ENCODE data around the gene PAPSS1. TPM values are rescaled to one million over a fixed set of nuclear protein-coding genes. Genes with fewer than 3 reads are reported as not detected.
A peak's percentile ranks its signal among the peaks of the same experiment; 100 is the strongest.

Gene PAPSS1
- total and polyA plus RNA-seq, 9 of the 15 experiments (the other 6 are each of a cell fraction or from before 2014, with no cell fraction given): 21.1 to 53.9 (median 41.9) TPM

- peak; percentile 89 for TF ChIP-seq ZBTB40 (IDR thresholded peaks at IDR 0.05)
- TF ChIP-seq ZBTB40 (CRISPR knock-in tag; IDR thresholded peaks at IDR 0.05): no peak
- TF ChIP-seq JUN (IDR thresholded peaks at IDR 0.05; ENCODE audit: borderline replicate concordance, low read depth, low read length): no peak
- no peak; the same call in 1 of the 2 replicates for TF ChIP-seq JUN (CRISPR knock-in tag; IDR thresholded peaks at IDR 0.05; ENCODE audit: borderline replicate concordance)
- TF ChIP-seq ASH1L (IDR thresholded peaks at IDR 0.05; ENCODE audit: borderline replicate concordance, low read depth, partially characterized antibody): no peak
- TF ChIP-seq EZH2 (IDR thresholded peaks at IDR 0.05; ENCODE audit: borderline replicate concordance, low read depth, low read length): no peak
- no peak for TF ChIP-seq KLF6 (CRISPR knock-in tag; IDR thresholded peaks at IDR 0.05; ENCODE audit: borderline replicate concordance)
- TF ChIP-seq CEBPZ (IDR thresholded peaks at IDR 0.05; ENCODE audit: borderline replicate concordance, low read depth, low read length): no peak
- TF ChIP-seq TRIM28 (IDR thresholded peaks at IDR 0.05): no peak
- TF ChIP-seq DPF2 (IDR thresholded peaks at IDR 0.05): no peak
- TF ChIP-seq E4F1 (CRISPR knock-in tag; IDR thresholded peaks at IDR 0.05; ENCODE audit: borderline replicate concordance): no peak
- TF ChIP-seq ZNF282 (CRISPR knock-in tag; IDR thresholded peaks at IDR 0.05): no peak
- TF ChIP-seq FOXA1 (IDR thresholded peaks at IDR 0.05; ENCODE audit: borderline replicate concordance): no peak
Observed at GRCh38 chr4:107719922-107720722, at the start of gene PAPSS1 (continued).

Data from K562 (cell line).